Peyer's patch (tissue), 4 donors: ENCODE data around the gene LRRC38.

Experiments used
- CTCF ChIP-seq, 6 experiments: fragments of 450-650 bp in 4 of 6; fragments of 200-600 bp in 2 of 6; sonication (generic) in 1 of 6; IDR thresholded peaks; one replicate each; pipeline ENCODE4 v1.5.1; 2017 to 2019; ENCODE audit warnings: antibody characterized with exemption in 6 of 6, mild to moderate bottlenecking in 3 of 6, moderate library complexity in 1 of 6
- POLR2A ChIP-seq, 2 donors: fragments of 450-650 bp; IDR thresholded peaks; one replicate each; pipeline ENCODE4 v1.5.1; 2017; ENCODE audit warnings: antibody characterized with exemption in 2 of 2, mild to moderate bottlenecking in 2 of 2, moderate library complexity in 2 of 2

DNA sequence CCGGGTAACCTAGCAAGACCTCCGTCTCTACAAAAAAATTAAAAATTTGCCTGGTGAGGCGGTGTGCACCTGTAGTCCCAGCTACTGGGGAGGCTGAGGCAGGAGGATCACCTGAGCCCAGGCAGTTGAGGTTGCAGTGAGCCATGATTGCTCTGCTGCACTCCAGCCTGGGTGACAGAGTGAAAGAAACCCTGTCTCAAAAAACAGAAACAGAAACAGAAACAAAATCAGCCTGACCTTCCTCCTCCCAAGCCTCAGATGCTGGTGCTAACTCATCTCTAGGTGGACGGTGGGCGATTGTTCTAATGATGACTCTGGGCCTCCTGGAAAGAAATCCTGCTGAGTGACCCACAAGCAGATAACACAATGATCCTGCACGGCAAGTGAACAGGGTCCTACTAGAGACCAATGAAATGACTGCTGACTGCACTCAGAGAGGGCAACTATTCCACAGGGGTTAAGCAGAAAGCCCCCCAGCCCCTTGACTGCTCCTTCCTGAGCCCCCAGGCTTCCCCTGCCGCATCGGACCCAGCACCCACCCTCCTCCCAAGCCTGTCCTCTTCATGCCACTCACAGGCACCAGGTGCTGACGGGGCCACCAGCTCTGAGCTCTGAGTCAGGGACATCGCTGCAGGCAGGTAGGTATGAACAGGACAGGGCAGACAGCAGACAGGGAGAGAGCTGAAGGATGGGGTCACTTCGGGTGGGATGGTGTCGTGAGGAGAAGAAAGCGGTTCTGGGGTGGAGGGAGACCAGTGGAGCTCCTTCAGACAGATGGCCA lies 27.8 kb upstream of the LRRC38 start:
- TF ChIP-seq CTCF (IDR thresholded peaks at IDR 0.05): no peak
- no peak for TF ChIP-seq POLR2A (IDR thresholded peaks at IDR 0.05)
